ENCODE results near the gene PACRG. TPM values are rescaled to one million over a fixed set of nuclear protein-coding genes. Genes with fewer than 3 reads are reported as not detected.

PACRG gene
- total and polyA plus RNA-seq, 2 of the 8 experiments (the other 6 are each of a cell fraction or from before 2014, with no cell fraction given): 0.44 to 0.54 TPM

- TF ChIP-seq CHD7 (IDR thresholded peaks at IDR 0.05; ENCODE audit: insufficient replicate concordance, low read length) (no peak), KDM1A (IDR thresholded peaks at IDR 0.05; ENCODE audit: borderline replicate concordance, low read length) (no peak), BRCA1 (IDR thresholded peaks at IDR 0.05; ENCODE audit: low read depth, low read length) (no peak), NANOG (IDR thresholded peaks at IDR 0.05; ENCODE audit: insufficient read depth, low read depth, low read length, poor library complexity, severe bottlenecking) (no peak), SP1 (IDR thresholded peaks at IDR 0.05; ENCODE audit: low read depth, low read length) (no peak), TAF7 (optimal IDR thresholded peaks at IDR 0.05; ENCODE audit: borderline replicate concordance, low read depth, low read length) (no peak), RBBP5 (IDR thresholded peaks at IDR 0.05; ENCODE audit: borderline replicate concordance, low read depth, low read length) (no peak), CHD1 (IDR thresholded peaks at IDR 0.05; ENCODE audit: low read depth, low read length) (no peak), SIX5 (IDR thresholded peaks at IDR 0.05; ENCODE audit: low read depth, low read length) (no peak), TEAD4 (IDR thresholded peaks at IDR 0.05; ENCODE audit: low read depth, low read length) (no peak)
Observed at GRCh38 chr6:163243692-163244589, 516.2 kb downstream of the PACRG start (continued).
